Ovary (tissue), 3 donors: ENCODE data around the gene COL26A1.

Source experiments
- POLR2A ChIP-seq: fragments of 450-650 bp; IDR thresholded peaks from one replicate; pipeline ENCODE4 v1.6.1; 2017; ENCODE audit warnings: antibody characterized with exemption, mild to moderate bottlenecking, moderate library complexity
- TF ChIP-seq, protein P1 (sequence below), 3 donors: fragments of 450-650 bp in 2 of 3; fragments of 200-600 bp in 1 of 3; IDR thresholded peaks; one replicate each; pipeline versions ENCODE4 v1.5.1 to v1.8.0; 2016 to 2022; ENCODE audit warnings: antibody characterized with exemption in 3 of 3, mild to moderate bottlenecking in 1 of 3
- donor health status: DM: no; HTN: no; CAD: no.

DNA sequence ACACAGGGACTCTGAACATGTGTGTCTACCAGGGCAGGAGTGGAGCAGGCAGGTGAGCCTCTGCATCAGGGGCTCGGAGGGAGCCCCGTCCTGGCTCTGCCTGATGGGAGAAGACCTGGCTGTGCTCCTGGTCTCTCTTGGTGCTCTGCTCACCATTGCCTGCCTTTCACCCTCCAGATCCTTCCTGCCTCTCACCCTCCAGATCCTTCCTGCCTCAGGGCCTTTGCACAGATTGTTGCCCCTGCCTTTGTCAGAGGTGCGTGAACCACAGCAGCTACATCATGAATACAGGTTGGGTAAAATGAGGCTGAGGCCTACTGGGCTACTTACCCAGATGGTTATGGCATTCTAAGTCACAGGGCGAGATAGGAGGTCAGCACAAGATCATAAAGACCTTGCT is 16.6 kb downstream of the COL26A1 start:
- TF ChIP-seq, protein P1, sequence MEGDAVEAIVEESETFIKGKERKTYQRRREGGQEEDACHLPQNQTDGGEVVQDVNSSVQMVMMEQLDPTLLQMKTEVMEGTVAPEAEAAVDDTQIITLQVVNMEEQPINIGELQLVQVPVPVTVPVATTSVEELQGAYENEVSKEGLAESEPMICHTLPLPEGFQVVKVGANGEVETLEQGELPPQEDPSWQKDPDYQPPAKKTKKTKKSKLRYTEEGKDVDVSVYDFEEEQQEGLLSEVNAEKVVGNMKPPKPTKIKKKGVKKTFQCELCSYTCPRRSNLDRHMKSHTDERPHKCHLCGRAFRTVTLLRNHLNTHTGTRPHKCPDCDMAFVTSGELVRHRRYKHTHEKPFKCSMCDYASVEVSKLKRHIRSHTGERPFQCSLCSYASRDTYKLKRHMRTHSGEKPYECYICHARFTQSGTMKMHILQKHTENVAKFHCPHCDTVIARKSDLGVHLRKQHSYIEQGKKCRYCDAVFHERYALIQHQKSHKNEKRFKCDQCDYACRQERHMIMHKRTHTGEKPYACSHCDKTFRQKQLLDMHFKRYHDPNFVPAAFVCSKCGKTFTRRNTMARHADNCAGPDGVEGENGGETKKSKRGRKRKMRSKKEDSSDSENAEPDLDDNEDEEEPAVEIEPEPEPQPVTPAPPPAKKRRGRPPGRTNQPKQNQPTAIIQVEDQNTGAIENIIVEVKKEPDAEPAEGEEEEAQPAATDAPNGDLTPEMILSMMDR (IDR thresholded peaks at IDR 0.05) = no peak
- no peak for TF ChIP-seq POLR2A
